Body of pancreas (tissue), 4 donors: Measurements from ENCODE around the gene GARRE1.

ENCODE experiments used
- CTCF ChIP-seq, 7 experiments: fragments of 450-650 bp in 4 of 7; fragments of 200-600 bp in 3 of 7; sonication (generic) in 3 of 7; IDR thresholded peaks; one replicate each; pipeline ENCODE4 v1.5.1; 2016 to 2019; ENCODE audit warnings: antibody characterized with exemption in 7 of 7
- POLR2A ChIP-seq, 3 donors: fragments of 450-650 bp; IDR thresholded peaks; one replicate each; pipeline ENCODE4 v1.6.1; 2016; ENCODE audit warnings: antibody characterized with exemption in 3 of 3, mild to moderate bottlenecking in 2 of 3

GRCh38 chr19:34209726-34210125 lies 44.6 kb upstream of the GARRE1 start:
- TF ChIP-seq CTCF (IDR thresholded peaks at IDR 0.05) (no peak), POLR2A (IDR thresholded peaks at IDR 0.05) (no peak)
